ENCODE measurements around the gene NSRP1. TPM values are rescaled to one million over a fixed set of nuclear protein-coding genes. Genes with fewer than 3 reads are reported as not detected.

The NSRP1 gene
- total and polyA plus RNA-seq, 2 of the 8 experiments (the other 6 are each of a cell fraction or from before 2014, with no cell fraction given) = 6.1 to 22.4 TPM

- no peak overlapping the region for H3K23ac ChIP-seq (ENCODE audit: insufficient read length)
- no peak for DNase-seq (ENCODE audit: low read depth in 1 of 2, low spot score in 2 of 2)
- no peak overlapping the region for H2BK20ac ChIP-seq (ENCODE audit: low read length)
- no peak overlapping the region for H2AFZ ChIP-seq (ENCODE audit: low read length)
- no peak overlapping the region for H3K18ac ChIP-seq (ENCODE audit: extremely low read depth, low read length)
- no peak for FAIRE-seq
- peaks cover 0 to 57% of the 10 kb centered on the region in 2 experiments; a peak in 3 of 4 replicates for H3K79me2 ChIP-seq (ENCODE audit: control insufficient read depth in 1 of 2, insufficient read depth in 2 of 2, low read length in 2 of 2)
- peak overlapping the region in 3 of 4 experiments; percentile 96 to 100 (median 99); a peak in 5 of 7 replicates for H3K9ac ChIP-seq (replicated peaks in 1 of 4; ENCODE audit: extremely low read depth in 1 of 4, low read depth in 3 of 4, low read length in 3 of 4)
- H3K4me1 ChIP-seq (replicated peaks in 1 of 4; ENCODE audit: control insufficient read depth in 3 of 4, insufficient read depth in 4 of 4, low read length in 3 of 4) = no peaks in the 10 kb centered on the region
- no peaks in the 10 kb centered on the region for H3K79me1 ChIP-seq (ENCODE audit: low read depth, low read length)
- H3K4me3 ChIP-seq (ENCODE audit: extremely low read depth in 1 of 4, insufficient read depth in 2 of 4, low read depth in 3 of 4, low read length in 4 of 4) = peak overlapping the region; percentile 80 to 100 (median 94); a peak in 7 of 8 replicates
- peak overlapping the region; percentile 68 to 72 for H3K4me2 ChIP-seq (ENCODE audit: insufficient read depth in 1 of 2, low read depth in 2 of 2, low read length in 2 of 2)
- peaks cover 0 to 1% of the 10 kb centered on the region in 2 experiments for H4K20me1 ChIP-seq (replicated peaks in 1 of 2; ENCODE audit: control insufficient read depth in 1 of 2, insufficient read depth in 2 of 2, low read length in 2 of 2)
- H2AK5ac ChIP-seq (ENCODE audit: low read depth, low read length) = no peak overlapping the region
- H3K27me3 ChIP-seq (replicated peaks in 1 of 4; ENCODE audit: control insufficient read depth in 3 of 4, extremely low read depth in 1 of 4, insufficient read depth in 3 of 4, low read length in 3 of 4) = no peaks in the 10 kb centered on the region
- H3K56ac ChIP-seq (replicated peaks; ENCODE audit: insufficient read length, low read depth, low read length) = no peak overlapping the region
- H2BK120ac ChIP-seq (replicated peaks; ENCODE audit: low read depth, low read length) = no peak overlapping the region
- peaks cover 0 to 15% (median 0%) of the 10 kb centered on the region in 4 experiments; a peak in 3 of 8 replicates for H3K36me3 ChIP-seq (ENCODE audit: control insufficient read depth in 2 of 4, insufficient read depth in 4 of 4, low read length in 3 of 4)
- H2BK12ac ChIP-seq (ENCODE audit: low read depth, low read length) = no peak overlapping the region
- WGBS, 2 experiments (ENCODE audit: extremely low coverage in 1 of 2, insufficient coverage in 1 of 2, insufficient read length in 1 of 2, insufficient replicate concordance in 2 of 2, low coverage in 1 of 2, low lambda C conversion rate in 2 of 2, missing lambda C conversion rate in 1 of 2) = 74% methylated on average over 5 of the region's 5 CpGs; no CpG with 5 or more reads in 1 of the 2 experiments
- H3K23me2 ChIP-seq (ENCODE audit: low read depth, low read length) = peaks cover 5% of the 10 kb centered on the region
- H3K14ac ChIP-seq (ENCODE audit: insufficient read length) = no peak overlapping the region
- H3K4ac ChIP-seq (replicated peaks; ENCODE audit: insufficient read length, low read depth, low read length) = no peak overlapping the region
- CTCF ChIA-PET (ENCODE audit: partially characterized antibody) = interaction anchor here (0.5 to 2.0 kb wide), 4 partner anchors 13 to 147 kb away, joined by 3 to 8 read pairs (median 3); no protein-coding TSS in a partner anchor
- H2BK15ac ChIP-seq (ENCODE audit: low read length) = no peak overlapping the region
- POLR2A ChIA-PET (ENCODE audit: partially characterized antibody) = interaction anchor here (0.7 to 1.1 kb wide), 11 partner anchors 8 to 1138 kb away, joined by 3 to 8 read pairs (median 3); partner anchors contain the start of gene SLC6A4
- peak overlapping the region; percentile 31 for H4K5ac ChIP-seq (ENCODE audit: insufficient read length, low read depth, low read length)
- H4K8ac ChIP-seq (ENCODE audit: extremely low read depth, insufficient read depth, low read length) = no peak overlapping the region
- no peak overlapping the region for H4K91ac ChIP-seq (replicated peaks; ENCODE audit: insufficient read length, low read length)
- TF ChIP-seq TAF7 (optimal IDR thresholded peaks at IDR 0.05; ENCODE audit: borderline replicate concordance, low read depth, low read length) (no peak), CHD1 (IDR thresholded peaks at IDR 0.05; ENCODE audit: low read depth, low read length) (no peak), EGR1 (IDR thresholded peaks at IDR 0.05; ENCODE audit: borderline replicate concordance, low read depth, low read length) (no peak), E2F6 (IDR thresholded peaks at IDR 0.05) (no peak), BRCA1 (IDR thresholded peaks at IDR 0.05; ENCODE audit: low read depth, low read length) (no peak), MAFK (IDR thresholded peaks at IDR 0.05; ENCODE audit: low read depth, low read length) (no peak), HDAC2 (IDR thresholded peaks at IDR 0.05; ENCODE audit: borderline replicate concordance in 1 of 2, low read depth in 2 of 2, low read length in 2 of 2) (no peak), BACH1 (IDR thresholded peaks at IDR 0.05; ENCODE audit: low read length) (no peak), SIN3A (conservative IDR thresholded peaks at IDR 0.05 in 1 of 2, IDR thresholded peaks at IDR 0.05 in 1 of 2; ENCODE audit: low read depth in 1 of 2, low read length in 2 of 2) (no peak), SIRT6 (IDR thresholded peaks at IDR 0.05; ENCODE audit: low read length) (no peak)
- no peaks in the 10 kb centered on the region for H3K9me3 ChIP-seq (ENCODE audit: insufficient read depth in 2 of 2, low read depth in 1 of 2, low read length in 1 of 2)
- no peak overlapping the region for H2BK5ac ChIP-seq (ENCODE audit: low read depth, low read length)
- peak overlapping the region; percentile 98 for H3K27ac ChIP-seq (ENCODE audit: low read depth, low read length)
Measured at GRCh38 chr17:30117675-30118081, 1.1 kb downstream of the NSRP1 start.
